Endothelial cell of umbilical vein (primary cell): Measurements from ENCODE around the gene SCAMP4. TPM values are rescaled to one million over a fixed set of nuclear protein-coding genes. Genes with fewer than 3 reads are reported as not detected.

ENCODE experiments used
- BruUV-seq: library from RNA; stranded (reverse); fragments of 400-500 nt; replicated peaks from 2 replicates; lab custom pipeline; 2021; lab: Mats Ljungman, UMichigan
- CTCF ChIA-PET: fragments of 300-600, 350-600 bp; sonication (Branson Sonifier 250); formaldehyde crosslinking; loops from one replicate; lab custom pipeline; 2021; ENCODE audit warnings: antibody characterized with exemption, inconsistent platforms; lab: Charles Lee
- POLR2A ChIA-PET: fragments of 300-600, 350-600 bp; sonication (Branson Sonifier 250); formaldehyde crosslinking; loops from one replicate; lab custom pipeline; 2021; ENCODE audit warnings: antibody characterized with exemption, inconsistent platforms; lab: Charles Lee
- DNase-seq: peaks from one replicate; pipeline ENCODE4 v3.0.0-alpha.2; 2011; ENCODE audit warnings: low read depth, low spot score
- FAIRE-seq: peaks from 2 replicates; lab custom pipeline; 2011; peaks lifted over from hg19 to GRCh38; lab: Jason Lieb, UNC
- H2AFZ ChIP-seq: 2 replicates; pipeline ENCODE4 v1.6.0; 2012; ENCODE audit warnings: low read depth, low read length, control low read depth, inconsistent platforms
- H3K27ac ChIP-seq: 2 replicates; pipeline ENCODE4 v1.5.1; 2011; ENCODE audit warnings: low read depth, mild to moderate bottlenecking, control low read depth, low read length, moderate library complexity; ENCODE audit not compliant: insufficient read depth
- H3K27me3 ChIP-seq, 2 experiments: 2 replicates each; pipeline versions ENCODE4 v1.6.0 to v1.6.1; 2011; ENCODE audit warnings: low read length in 2 of 2, mixed read lengths in 1 of 2; ENCODE audit not compliant: control insufficient read depth in 2 of 2, insufficient read depth in 2 of 2
- H3K36me3 ChIP-seq, 2 experiments: 2 replicates in 1 of 2; 3 replicates in 1 of 2; pipeline ENCODE4 v1.5.1; 2011; ENCODE audit warnings: low read length in 2 of 2, mild to moderate bottlenecking in 1 of 2, moderate library complexity in 1 of 2; ENCODE audit not compliant: control insufficient read depth in 2 of 2, insufficient read depth in 2 of 2; ENCODE audit errors: extremely low read depth in 1 of 2
- H3K4me1 ChIP-seq: 3 replicates; pipeline ENCODE4 v1.5.1; 2011; ENCODE audit warnings: mild to moderate bottlenecking, low read length; ENCODE audit not compliant: control insufficient read depth, insufficient read depth; ENCODE audit errors: extremely low read depth
- H3K4me2 ChIP-seq: 2 replicates; pipeline ENCODE4 v1.6.1; 2011; ENCODE audit warnings: low read length, control low read depth, mixed read lengths; ENCODE audit not compliant: insufficient read depth
- H3K4me3 ChIP-seq, 3 experiments: fragments of 200-600 bp in 1 of 3; sonication (generic), shearing (Covaris generic) in 1 of 3; replicated peaks in 1 of 3; 2 replicates each; pipeline ENCODE4 v1.5.1; 2011 to 2016; ENCODE audit warnings: control low read depth in 3 of 3, low read length in 3 of 3, mild to moderate bottlenecking in 2 of 3, inconsistent platforms in 1 of 3, low read depth in 1 of 3, moderate library complexity in 1 of 3; ENCODE audit not compliant: insufficient read depth in 1 of 3
- H3K79me2 ChIP-seq: 2 replicates; pipeline ENCODE4 v1.6.0; 2012; ENCODE audit warnings: low read length, inconsistent platforms; ENCODE audit not compliant: control insufficient read depth, insufficient read depth
- H3K9ac ChIP-seq: replicated peaks from 2 replicates; pipeline ENCODE3; 2011; ENCODE audit warnings: low read length, control low read depth; ENCODE audit not compliant: insufficient read depth; ENCODE audit errors: extremely low read depth
- H3K9me1 ChIP-seq: replicated peaks from 3 replicates; pipeline ENCODE4 v1.6.0; 2011; ENCODE audit warnings: mild to moderate bottlenecking, low read length; ENCODE audit not compliant: control insufficient read depth, insufficient read depth; ENCODE audit errors: extremely low read depth
- H3K9me3 ChIP-seq: replicated peaks from 2 replicates; pipeline ENCODE4 v1.5.1; 2012; ENCODE audit warnings: low read length, inconsistent platforms; ENCODE audit not compliant: control insufficient read depth, insufficient read depth
- H4K20me1 ChIP-seq: replicated peaks from 2 replicates; pipeline ENCODE3; 2011; ENCODE audit warnings: mild to moderate bottlenecking, low read length; ENCODE audit not compliant: control insufficient read depth, insufficient read depth; ENCODE audit errors: extremely low read depth
- EZH2 ChIP-seq: IDR thresholded peaks from 2 replicates; pipeline ENCODE4 v1.6.1; 2012; ENCODE audit warnings: borderline replicate concordance, low read depth, mild to moderate bottlenecking, moderate library complexity, low read length, inconsistent platforms; ENCODE audit not compliant: severe bottlenecking
- FOS ChIP-seq: IDR thresholded peaks from 2 replicates; pipeline ENCODE4 v1.6.1; 2011; ENCODE audit warnings: mild to moderate bottlenecking, low read length, moderate library complexity, borderline replicate concordance; ENCODE audit not compliant: insufficient read depth
- GATA2 ChIP-seq: IDR thresholded peaks from 2 replicates; pipeline ENCODE4 v1.7.0; 2011; ENCODE audit warnings: low read depth, mild to moderate bottlenecking, moderate library complexity, mixed read lengths, low read length; ENCODE audit not compliant: insufficient read length, insufficient read depth
- JUN ChIP-seq: IDR thresholded peaks from 2 replicates; pipeline ENCODE4 v1.6.1; 2011; ENCODE audit warnings: borderline replicate concordance, low read depth; ENCODE audit not compliant: insufficient read length, insufficient read depth
- MYC ChIP-seq: IDR thresholded peaks from one replicate; pipeline ENCODE4 v1.6.1; 2011; ENCODE audit warnings: mild to moderate bottlenecking, low read depth, low read length
- POLR2A ChIP-seq: IDR thresholded peaks from 2 replicates; pipeline ENCODE4 v1.6.1; 2012; ENCODE audit warnings: low read depth, mild to moderate bottlenecking, control low read depth, low read length
- POLR2AphosphoS5 ChIP-seq: IDR thresholded peaks from 2 replicates; pipeline ENCODE4 v1.6.1; 2012; ENCODE audit warnings: low read depth, mild to moderate bottlenecking, control low read depth, low read length, moderate library complexity; ENCODE audit not compliant: insufficient read depth
- dilution Hi-C: fragments of 300-500 bp; cut with MboI; formaldehyde crosslinking; loops from one replicate; pipeline ENCODE4 v1.15.0; 2019; ENCODE audit warnings: low sequenced_read_pairs; ENCODE audit not compliant: extremely low pct_ligation_motif_present
- intact Hi-C: fragments of 100-400 bp; cut with micrococcal nuclease; formaldehyde crosslinking; loops from one replicate; pipeline ENCODE4 v1.10.0; 2022
- polyA plus RNA-seq, 4 experiments: library from polyadenylated mRNA; depleted of rRNA in 3 of 4; stranded (reverse) in 3 of 4; unstranded in 1 of 4; fragments of >200 nt; gene quantifications; 2 replicates each; pipeline versions ENCODE4 v1.2.1 to v1.2.3, GENCODE V29; 2011 to 2012; ENCODE audit warnings: missing spikeins in 1 of 4
- total RNA-seq: library from RNA; stranded (reverse); gene quantifications from 2 replicates; pipeline ENCODE4 v1.2.3, GENCODE V29; 2021
- TF ChIP-seq, protein P1 (sequence below): IDR thresholded peaks from 2 replicates; pipeline ENCODE4 v1.6.1; 2011; ENCODE audit not compliant: insufficient read depth, insufficient read length
- TF ChIP-seq, protein P2 (sequence below), 2 donors: IDR thresholded peaks; 1 replicate in 1 of 2; 2 replicates in 1 of 2; pipeline ENCODE4 v1.5.1; 2011; ENCODE audit warnings: low read length in 2 of 2, mild to moderate bottlenecking in 2 of 2, moderate library complexity in 2 of 2, control low read depth in 1 of 2, inconsistent platforms in 1 of 2, low read depth in 1 of 2; ENCODE audit not compliant: insufficient read depth in 1 of 2; ENCODE audit errors: extremely low read depth in 1 of 2

Gene SCAMP4
- total and polyA plus RNA-seq, 2 donors (not counting 3 experiments of a cell fraction or from before 2014, with no cell fraction given), result 24.4 to 68.2 TPM

DNA sequence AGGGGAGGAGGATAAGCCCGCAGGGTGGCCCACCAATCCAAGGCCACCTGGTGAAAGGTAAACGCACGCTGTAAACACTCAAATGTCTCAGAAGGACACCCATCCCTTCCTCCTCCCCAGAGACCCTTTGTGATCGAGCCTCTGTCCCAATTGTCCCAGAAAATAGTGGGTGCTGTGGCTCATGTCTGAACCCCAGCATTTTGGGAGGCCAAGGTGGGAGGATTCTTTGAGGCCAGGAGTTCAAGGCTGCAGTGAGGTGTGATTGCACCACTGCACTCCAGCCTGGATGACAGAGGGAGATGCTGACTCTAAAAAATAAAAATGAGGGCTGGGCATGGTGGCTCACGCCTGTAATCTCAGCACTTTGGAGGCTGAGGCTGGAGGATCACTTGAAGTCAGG lies 16.8 kb upstream of the SCAMP4 start:
- Histone ChIP-seq H3K36me3 (no peaks in the 10 kb centered on the region), H3K27me3 (no peaks in the 10 kb centered on the region), H3K4me3 (no peak overlapping the region), H3K9ac (no peak overlapping the region), H4K20me1 (no peaks in the 10 kb centered on the region), H3K79me2 (peaks cover 17% of the 10 kb centered on the region), H3K27ac (no peak overlapping the region), H3K9me1 (no peaks in the 10 kb centered on the region), H3K9me3 (no peaks in the 10 kb centered on the region), H2AFZ (no peak overlapping the region), H3K4me2 (no peak overlapping the region), H3K4me1 (peaks cover 12% of the 10 kb centered on the region)
- BruUV-seq, result no TSS peak
- TF ChIP-seq JUN (no peak), POLR2AphosphoS5 (no peak), GATA2 (no peak), EZH2 (no peak), POLR2A (no peak), FOS (no peak), MYC (no peak)
- TF ChIP-seq, protein P1, sequence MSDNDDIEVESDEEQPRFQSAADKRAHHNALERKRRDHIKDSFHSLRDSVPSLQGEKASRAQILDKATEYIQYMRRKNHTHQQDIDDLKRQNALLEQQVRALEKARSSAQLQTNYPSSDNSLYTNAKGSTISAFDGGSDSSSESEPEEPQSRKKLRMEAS, result no peak
- TF ChIP-seq, protein P2, sequence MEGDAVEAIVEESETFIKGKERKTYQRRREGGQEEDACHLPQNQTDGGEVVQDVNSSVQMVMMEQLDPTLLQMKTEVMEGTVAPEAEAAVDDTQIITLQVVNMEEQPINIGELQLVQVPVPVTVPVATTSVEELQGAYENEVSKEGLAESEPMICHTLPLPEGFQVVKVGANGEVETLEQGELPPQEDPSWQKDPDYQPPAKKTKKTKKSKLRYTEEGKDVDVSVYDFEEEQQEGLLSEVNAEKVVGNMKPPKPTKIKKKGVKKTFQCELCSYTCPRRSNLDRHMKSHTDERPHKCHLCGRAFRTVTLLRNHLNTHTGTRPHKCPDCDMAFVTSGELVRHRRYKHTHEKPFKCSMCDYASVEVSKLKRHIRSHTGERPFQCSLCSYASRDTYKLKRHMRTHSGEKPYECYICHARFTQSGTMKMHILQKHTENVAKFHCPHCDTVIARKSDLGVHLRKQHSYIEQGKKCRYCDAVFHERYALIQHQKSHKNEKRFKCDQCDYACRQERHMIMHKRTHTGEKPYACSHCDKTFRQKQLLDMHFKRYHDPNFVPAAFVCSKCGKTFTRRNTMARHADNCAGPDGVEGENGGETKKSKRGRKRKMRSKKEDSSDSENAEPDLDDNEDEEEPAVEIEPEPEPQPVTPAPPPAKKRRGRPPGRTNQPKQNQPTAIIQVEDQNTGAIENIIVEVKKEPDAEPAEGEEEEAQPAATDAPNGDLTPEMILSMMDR (IDR thresholded peaks at IDR 0.05; ENCODE audit: extremely low read depth in 1 of 2, insufficient read depth in 1 of 2, low read depth in 1 of 2, low read length in 2 of 2), result no peak
- DNase-seq, result no peak
- dilution Hi-C loops (no loop called here), intact Hi-C loops (no loop called here)
- ChIA-PET CTCF (interaction anchor here (0.9 kb wide), 1 partner anchor 22 kb away, joined by 3 read pairs; no protein-coding TSS in a partner anchor), POLR2A (no interaction called here)
- no peak for FAIRE-seq
